Measurements from ENCODE around the gene KIF25.

Gene KIF25

DNA sequence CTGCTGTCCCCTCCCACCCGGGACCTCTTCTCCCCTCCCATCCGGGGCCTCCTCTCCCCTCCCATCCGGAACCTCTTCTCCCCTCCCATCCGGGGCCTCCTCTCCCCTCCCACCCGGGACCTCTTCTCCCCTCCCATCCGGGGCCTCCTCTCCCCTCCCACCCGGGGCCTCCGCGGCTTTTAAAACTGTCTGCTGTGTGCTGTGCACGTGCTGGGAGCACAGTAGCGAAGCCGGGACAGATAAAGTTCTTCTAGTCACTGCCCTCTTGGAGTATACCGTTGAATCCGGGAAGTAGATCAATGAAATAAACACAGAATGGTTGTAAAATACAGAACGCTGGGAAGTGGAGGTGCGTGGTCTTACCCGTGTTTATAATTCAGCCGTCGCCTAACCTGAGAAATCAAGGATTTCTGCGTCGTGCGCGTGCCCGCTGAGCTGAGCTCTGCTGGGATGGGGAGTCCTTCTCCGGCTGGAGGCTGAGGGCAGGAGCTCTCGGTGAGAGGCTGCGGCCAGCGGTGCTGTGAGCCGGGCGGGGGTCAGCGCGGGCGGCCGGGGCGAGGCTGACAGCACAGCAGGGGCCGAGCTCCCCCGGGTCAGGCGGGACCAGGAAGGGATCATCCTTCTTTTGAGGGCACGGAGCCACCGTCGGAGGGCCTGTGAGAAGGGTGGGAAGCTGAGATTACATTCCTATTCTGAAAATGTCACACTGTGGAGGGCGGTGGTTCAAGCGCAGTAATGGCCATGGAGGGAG lies 19.6 kb upstream of the KIF25 start:
- in situ Hi-C loops (cut with MboI; ENCODE audit: low sequenced_read_pairs, unreplicated experiment), result no loop called here
- TF ChIP-seq, protein P1, sequence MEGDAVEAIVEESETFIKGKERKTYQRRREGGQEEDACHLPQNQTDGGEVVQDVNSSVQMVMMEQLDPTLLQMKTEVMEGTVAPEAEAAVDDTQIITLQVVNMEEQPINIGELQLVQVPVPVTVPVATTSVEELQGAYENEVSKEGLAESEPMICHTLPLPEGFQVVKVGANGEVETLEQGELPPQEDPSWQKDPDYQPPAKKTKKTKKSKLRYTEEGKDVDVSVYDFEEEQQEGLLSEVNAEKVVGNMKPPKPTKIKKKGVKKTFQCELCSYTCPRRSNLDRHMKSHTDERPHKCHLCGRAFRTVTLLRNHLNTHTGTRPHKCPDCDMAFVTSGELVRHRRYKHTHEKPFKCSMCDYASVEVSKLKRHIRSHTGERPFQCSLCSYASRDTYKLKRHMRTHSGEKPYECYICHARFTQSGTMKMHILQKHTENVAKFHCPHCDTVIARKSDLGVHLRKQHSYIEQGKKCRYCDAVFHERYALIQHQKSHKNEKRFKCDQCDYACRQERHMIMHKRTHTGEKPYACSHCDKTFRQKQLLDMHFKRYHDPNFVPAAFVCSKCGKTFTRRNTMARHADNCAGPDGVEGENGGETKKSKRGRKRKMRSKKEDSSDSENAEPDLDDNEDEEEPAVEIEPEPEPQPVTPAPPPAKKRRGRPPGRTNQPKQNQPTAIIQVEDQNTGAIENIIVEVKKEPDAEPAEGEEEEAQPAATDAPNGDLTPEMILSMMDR (IDR thresholded peaks at IDR 0.05; ENCODE audit: borderline replicate concordance, control extremely low read depth, extremely low read depth, insufficient read depth, missing control alignments), result no peak
- no peak for DNase-seq (ENCODE audit: low spot score)

DNA sequence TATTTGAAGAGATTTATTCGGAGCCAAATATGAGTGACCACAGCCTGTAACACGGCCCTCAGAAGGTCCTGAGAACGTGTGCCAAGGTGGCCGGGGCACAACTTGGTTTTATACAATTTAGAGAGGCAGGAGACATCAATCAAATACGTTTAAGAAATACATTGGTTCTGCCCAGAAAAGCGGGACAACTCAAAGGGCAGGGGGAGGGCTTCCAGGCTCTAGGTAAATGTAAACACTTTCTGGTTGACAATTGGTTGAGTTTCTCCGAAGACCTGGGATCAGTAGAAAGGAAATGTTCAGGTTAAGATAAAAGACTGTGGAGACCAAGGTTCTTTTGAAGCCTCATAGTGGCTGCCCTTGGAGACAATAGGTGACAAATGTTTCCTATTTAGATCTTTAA lies 18.9 kb upstream of the KIF25 start:
- DNase-seq (ENCODE audit: low spot score), result no peak
- in situ Hi-C loops (cut with MboI; ENCODE audit: low sequenced_read_pairs, unreplicated experiment), result no loop called here
- TF ChIP-seq, protein P1 (IDR thresholded peaks at IDR 0.05; ENCODE audit: borderline replicate concordance, control extremely low read depth, extremely low read depth, insufficient read depth, missing control alignments), result no peak

DNA sequence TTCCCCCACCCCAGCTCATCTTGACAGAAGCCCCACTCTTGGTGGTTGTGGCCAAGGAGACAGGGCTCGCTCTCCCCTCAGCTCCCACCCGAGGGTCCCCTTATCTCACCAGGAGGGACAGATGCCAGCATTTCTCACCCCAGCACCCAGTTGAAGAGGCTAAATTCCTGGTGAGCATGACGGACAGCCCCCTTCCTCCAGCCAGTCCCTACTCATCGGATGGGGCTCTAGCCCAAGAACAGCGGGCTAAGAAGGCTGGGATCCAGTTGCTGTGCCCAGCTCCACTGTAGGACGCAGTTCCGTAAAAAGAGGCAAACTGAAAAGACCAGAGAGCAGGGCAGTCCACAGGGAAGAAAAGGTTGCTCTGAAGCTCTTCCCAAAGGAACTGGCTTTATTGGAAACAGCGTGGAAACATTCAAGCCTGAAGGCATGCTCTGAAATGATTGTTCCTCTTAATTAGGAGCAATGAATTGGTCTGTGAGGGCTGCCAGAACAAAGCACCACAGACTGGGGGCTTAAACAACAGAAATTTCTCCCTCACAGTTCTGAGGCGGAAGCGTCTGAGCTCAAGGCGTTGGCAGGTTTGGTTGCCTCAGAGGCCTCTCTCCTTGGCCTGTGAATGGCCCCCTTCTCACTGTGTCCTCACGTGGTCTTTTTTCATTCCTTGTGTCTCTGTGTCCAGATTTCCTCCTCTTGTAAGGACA lies 17.9 kb upstream of the KIF25 start:
- TF ChIP-seq, protein P1 (IDR thresholded peaks at IDR 0.05; ENCODE audit: borderline replicate concordance, control extremely low read depth, extremely low read depth, insufficient read depth, missing control alignments), result no peak
- in situ Hi-C loops (cut with MboI; ENCODE audit: low sequenced_read_pairs, unreplicated experiment), result no loop called here

DNA sequence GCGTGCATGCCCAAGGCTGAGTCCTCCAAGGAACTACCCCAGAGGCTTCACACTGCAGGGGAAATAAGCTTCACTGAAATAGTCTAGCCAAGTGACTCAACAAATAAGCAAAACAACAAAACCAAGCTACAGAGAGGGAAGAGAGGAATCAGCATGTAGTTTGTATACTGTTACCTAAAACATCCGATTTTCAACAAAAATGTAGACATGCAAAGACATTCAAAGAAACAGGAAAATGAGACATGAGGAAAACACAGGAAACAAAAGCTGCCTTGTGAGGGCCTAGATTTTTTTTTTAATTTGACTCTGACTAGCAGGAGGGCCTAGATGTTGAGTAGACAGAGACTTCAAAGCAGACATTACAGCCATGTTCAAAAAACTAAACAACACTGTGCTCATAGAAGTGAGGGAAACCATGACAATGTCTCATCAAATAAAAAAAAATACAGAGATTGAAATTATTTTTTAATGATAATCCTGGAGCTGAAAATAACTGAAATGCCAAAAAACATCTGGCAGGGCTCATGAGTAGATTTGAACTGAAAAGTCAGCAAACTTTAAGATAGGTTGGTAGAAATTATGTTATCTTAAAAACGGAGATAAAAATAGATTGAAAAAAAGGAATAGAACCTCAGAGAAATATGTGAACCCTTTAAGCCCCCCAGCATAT lies 16.4 kb upstream of the KIF25 start:
- TF ChIP-seq, protein P1 (IDR thresholded peaks at IDR 0.05; ENCODE audit: borderline replicate concordance, control extremely low read depth, extremely low read depth, insufficient read depth, missing control alignments), result no peak
- in situ Hi-C loops (cut with MboI; ENCODE audit: low sequenced_read_pairs, unreplicated experiment), result no loop called here
- DNase-seq (ENCODE audit: low spot score), result no peak

More for the DNA sequence above, 17.9 kb upstream of the KIF25 start:
- DNase-seq (ENCODE audit: low spot score), result no peak

DNA sequence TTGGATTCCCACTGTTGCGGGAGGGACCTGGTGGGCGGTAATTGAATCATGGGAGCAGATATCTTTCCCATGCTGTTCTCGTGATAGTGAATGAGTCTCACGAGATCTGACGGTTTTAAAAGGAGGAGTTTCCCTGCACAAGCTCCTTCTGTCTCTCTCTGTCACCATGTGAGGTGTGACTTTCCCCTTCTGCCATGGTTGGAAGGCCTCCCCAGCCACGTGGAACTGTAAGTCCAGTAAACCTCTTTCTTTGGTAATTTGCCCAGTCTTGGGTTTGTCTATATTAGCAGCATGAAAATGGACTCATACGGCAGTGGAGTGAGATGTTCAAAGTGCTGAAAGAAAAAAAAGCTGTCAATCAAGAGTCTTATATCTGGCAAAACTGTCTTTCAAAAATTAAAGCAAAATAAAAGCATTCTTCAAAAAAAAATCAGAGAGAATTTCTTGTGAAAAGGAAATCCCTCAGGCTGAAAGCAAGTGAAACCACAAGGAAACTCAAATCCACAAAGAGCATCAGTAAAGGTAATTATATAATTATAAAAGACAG lies 15.5 kb upstream of the KIF25 start:
- DNase-seq (ENCODE audit: low spot score), result no peak
- TF ChIP-seq, protein P1 (IDR thresholded peaks at IDR 0.05; ENCODE audit: borderline replicate concordance, control extremely low read depth, extremely low read depth, insufficient read depth, missing control alignments), result no peak
- in situ Hi-C loops (cut with MboI; ENCODE audit: low sequenced_read_pairs, unreplicated experiment), result no loop called here

DNA sequence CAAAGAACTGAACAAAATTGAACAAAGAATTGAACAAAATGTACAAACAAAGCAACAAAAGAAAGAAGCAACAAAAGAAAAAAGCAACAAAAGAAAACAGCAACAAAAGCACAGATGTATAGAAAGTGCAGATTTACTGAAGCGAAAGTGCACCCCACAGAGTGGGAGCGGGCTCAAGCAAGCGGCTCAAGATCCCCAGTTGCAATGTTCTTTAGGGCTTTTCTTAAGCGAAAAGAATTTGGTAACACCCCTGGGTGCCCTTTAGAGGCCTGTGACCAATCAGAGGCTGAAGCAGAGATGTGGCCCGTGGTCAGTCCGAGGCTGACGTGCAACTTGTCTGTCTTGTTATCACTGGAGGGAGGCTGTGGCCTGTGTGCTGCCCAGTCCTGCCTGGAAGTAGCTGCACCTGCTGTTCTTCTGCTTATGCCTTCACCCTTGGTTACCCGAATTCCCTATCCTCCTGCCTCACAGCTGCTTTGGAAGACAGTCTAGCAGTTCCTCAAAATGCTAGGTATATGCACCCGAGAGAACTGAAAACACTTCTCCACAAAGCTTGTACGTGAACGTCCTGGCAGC lies 13.2 kb upstream of the KIF25 start:
- no peak for DNase-seq (ENCODE audit: low spot score)
- TF ChIP-seq, protein P1 (IDR thresholded peaks at IDR 0.05; ENCODE audit: borderline replicate concordance, control extremely low read depth, extremely low read depth, insufficient read depth, missing control alignments), result no peak
- in situ Hi-C loops (cut with MboI; ENCODE audit: low sequenced_read_pairs, unreplicated experiment), result no loop called here
